Activated CD4-positive, alpha-beta T cell treated with anti-CD3 and anti-CD28 coated beads, Interleukin-2, amount 50 U/mL, for 1 hour (primary cell): ENCODE measurements around the gene KCNE4.

ENCODE experiments used
- DNase-seq: peaks from one replicate; pipeline ENCODE4 v3.0.0-alpha.2; 2020

Gene KCNE4, protein sequence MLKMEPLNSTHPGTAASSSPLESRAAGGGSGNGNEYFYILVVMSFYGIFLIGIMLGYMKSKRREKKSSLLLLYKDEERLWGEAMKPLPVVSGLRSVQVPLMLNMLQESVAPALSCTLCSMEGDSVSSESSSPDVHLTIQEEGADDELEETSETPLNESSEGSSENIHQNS

DNA sequence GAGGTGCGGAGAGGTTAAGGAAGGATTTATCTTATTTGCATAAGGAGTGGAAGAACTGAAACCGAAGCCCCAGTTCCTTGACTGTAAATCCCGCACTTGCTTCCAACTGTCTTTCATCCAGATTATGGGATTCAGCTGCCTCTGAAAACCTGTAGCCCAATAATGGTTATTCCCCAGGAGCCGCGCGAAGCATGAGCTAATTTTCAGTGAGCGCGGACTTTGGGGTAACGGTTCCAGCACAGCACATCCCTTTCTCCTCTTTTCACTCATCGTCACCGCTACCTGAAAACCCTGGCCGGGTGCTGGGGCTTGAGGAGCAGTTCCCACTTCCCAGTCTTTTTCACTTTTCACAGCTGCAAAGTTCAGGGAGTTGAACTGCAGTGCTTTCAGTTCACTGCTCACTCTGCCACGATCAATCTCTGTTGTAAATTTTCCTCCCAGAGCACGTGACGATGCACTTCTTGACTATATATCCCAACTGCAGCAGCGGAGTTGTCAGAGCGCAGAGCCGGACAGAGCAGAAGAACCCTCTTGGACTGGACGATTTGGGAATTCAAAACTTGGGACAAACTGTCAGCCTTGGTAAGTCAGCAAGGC, at the start of gene KCNE4:
Gene KCNE4, plus strand, starts transcription at position 498 of the 597 bp plus-strand sequence. CDS start 641 bp downstream, outside the sequence.
- no peak for DNase-seq

DNA sequence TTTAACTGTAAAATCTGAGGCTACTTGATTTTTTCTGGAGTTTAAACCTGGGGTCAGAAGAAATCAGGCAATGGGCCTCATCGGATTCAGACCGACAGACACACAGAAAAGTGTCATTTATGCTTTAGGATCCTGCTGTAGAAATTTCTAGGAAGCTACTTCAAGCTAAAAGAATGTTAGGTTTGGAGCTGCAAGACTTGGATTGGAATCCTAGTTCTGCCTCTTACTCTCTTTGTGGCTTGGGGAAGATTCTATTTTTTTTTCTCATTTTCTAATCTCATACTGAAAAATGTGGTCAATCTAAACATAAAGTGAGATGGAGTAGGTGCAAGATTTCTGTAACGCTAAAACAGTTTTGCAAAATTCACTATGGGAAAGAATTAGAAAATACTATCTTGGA, 48.8 kb upstream of the KCNE4 start:
- DNase-seq = no peak

DNA sequence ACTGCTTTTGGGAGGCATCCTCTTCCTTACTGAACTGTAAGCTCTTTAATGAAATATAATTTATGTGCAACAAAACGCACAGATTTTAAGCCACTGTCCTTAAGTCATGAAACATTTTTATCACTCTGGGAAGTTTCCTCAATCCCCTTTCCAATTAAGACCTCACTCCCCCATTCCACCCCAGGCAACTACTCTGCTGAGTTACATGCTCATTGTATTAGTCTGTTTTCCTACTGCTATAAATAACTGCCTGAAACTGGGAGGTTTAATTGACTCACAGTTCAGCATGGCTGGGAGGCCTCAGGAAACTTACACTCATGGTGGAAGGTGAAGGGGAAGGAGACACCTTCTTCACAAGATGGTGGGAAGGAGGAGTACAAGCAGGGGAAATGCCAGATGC, 46.5 kb upstream of the KCNE4 start:
- no peak for DNase-seq

DNA sequence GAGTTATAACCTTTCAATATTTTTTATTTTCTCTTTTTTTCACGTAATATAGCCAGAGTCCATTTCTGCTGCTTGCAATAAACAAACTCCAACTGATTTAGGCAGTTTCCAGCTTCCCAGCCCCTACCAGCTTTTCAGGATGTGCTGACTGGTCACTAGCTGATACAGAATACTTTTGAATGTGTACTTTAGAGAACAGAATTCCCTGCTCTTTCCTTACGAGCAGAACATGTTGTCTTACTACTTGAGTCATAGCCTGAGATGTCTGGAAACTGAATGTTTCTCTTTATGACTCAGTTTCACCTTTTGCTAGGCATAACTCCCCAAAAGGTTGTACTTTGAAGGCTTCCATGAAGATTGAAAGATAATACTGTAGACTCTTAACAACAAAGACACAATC, 44.5 kb upstream of the KCNE4 start:
- DNase-seq = no peak

DNA sequence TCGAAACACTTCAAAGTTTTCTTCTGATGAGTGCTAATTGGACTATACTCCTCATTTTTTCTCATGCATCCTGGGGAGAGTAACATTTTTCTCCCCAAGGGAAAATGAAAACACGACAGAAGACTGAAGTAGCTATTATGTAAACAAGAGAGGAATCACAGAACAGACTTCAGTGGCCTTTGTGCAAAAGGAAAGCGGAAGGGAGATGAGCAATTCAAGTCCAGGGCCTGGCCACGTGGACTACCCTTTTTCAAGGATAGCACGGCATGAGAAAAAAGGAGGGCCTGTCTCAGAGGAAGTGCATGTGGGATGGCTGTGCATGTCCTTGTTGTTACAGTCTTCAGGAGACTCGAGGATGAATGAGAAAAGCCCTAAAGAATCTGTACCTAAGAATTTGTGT, 43.8 kb upstream of the KCNE4 start:
- no peak for DNase-seq

DNA sequence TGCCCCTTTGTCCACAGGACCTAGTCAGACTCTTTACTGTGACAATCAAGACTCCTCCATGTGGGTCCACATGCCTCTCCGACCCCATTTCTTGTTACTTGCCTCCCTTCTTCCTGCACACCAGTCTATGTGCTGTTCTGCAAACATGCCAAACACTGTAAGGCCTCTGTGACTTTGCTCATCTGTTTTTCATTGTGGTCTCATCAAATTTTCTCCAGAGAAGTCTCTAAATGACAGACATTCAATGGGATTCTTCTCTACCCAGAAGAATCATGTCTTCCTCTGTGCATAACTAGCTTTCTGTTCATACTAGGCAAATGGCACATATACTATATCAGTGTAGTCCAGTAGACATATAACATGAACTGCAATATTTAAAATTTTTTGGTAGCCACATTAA, 43.0 kb upstream of the KCNE4 start:
- DNase-seq = no peak

DNA sequence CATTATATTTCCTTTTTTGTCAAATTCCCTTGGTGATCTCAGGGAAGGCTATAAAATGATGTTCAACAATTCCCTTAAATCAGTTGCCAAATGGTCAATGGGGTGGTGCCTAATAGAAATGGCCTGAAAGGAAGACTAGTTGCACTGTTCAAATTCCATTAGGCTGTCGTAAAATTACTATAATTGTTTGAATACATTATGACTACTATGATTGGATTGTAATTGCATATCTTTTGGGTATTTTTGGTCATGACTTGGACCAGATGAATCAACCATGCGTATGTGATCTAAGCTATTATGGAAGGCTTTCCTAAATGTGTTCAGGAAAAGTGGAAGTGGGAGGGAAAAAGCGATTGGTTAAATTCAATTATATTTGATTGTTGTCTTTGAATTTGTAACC, 41.3 kb upstream of the KCNE4 start:
- no peak for DNase-seq

DNA sequence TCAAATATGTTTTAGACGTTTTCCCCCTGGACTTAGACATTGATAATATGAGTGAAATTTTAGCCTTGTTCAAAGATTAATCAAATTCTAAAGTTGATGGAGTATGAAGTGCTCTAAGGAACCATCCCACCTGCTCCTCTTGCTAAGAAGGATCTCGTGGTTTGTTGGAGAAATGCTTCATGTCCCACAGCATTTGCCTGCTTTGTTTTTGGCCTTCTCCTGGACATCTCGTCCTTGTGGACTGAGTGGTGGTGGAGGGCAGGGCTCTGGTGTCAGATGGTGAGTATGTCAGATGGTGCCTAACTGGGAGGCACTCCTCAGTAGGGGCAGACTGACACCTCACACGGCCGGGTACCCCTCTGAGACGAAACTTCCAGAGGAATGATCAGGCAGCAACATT, 39.7 kb upstream of the KCNE4 start:
- no peak for DNase-seq

DNA sequence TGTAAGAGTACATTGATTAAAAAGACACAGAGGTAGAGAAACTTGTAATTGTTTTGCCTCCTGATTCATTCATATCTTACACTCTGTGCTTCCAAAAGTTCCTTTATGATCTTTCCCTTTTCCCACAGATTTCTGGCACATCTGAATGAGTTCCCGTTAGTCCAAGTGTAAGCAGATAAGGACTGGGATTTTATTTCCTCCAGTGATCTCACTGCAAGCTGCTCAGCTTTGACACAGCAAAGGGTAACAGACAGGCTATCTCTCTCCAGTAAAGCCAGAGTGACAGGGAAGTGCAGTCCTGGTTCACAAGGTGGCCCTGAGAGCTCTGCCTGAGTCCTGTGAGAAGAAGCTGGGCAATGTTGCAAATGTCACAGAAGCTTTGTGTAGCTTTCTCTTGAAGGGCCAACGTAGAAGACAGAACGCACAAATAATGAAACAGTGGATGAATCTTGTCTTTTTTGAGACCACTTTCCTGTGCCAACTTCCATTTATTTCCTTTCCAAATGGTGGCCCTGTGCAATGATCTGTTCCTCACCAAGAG, 32.5 kb upstream of the KCNE4 start:
- DNase-seq = no peak

DNA sequence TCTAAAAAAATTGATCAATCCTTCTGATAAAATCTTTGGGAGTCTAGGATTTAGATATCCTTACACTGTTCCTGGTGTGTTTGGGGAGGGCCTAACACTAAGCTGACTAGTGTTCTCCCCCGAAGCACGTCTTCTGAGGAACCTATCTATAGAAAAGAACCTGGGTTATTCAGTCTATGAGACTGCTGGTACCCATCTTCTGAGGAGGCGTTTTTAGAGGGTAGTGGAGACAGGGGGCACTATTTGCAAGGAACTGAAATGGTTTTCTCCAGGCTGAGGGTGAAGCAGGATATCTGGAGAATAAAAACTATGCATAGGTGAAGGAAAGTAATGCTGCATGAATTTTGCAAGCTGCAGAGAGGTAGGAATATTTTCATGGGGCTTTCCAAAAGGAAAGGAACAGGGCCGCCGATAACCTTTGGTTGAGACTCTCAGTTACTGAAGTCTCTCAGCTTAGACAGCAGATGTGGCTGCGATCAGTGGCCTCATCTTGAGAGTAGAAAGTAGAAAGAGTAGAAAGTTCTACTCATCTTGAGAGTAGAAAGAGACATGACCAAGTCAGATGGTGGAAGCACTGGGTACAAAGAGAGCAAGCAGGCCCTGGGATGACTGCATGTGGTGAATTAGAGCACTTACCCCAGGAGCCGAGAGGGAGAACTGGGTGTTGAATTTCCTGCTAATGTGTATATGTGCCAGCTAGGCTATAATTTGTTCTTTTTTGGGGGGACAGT, 31.8 kb upstream of the KCNE4 start:
- DNase-seq = no peak

DNA sequence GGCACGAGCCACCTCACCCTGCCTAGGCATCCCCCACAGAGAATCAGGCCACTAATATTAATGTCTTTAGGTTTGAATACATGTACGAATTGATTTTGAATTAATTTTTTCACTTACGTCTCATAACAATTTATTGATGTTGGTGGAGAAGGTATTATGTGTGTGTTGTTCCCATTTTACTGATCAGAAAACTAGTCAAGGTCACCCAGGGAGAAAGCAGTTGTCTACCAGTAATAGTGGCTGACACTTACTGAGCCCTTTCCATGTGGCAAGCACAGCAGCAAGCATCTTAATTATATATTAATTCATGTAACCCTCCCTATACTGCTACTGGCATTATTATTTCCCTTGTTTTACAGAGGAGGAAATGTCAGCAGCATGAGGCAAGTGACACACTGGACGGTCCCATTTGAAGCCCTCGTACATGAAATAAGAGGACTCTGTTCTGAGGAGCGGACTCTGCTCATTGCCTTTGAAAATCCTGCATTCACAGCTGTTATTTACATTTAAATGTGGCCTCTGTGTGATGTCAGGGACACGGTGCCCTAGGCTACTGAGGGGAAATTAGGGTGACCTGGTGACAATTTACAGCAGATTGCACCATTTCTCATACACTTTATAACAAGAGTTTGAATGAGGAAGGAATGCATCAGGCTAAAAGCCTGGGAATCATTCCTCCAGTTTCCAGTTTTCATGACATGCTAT, 30.9 kb upstream of the KCNE4 start:
- DNase-seq = no peak

DNA sequence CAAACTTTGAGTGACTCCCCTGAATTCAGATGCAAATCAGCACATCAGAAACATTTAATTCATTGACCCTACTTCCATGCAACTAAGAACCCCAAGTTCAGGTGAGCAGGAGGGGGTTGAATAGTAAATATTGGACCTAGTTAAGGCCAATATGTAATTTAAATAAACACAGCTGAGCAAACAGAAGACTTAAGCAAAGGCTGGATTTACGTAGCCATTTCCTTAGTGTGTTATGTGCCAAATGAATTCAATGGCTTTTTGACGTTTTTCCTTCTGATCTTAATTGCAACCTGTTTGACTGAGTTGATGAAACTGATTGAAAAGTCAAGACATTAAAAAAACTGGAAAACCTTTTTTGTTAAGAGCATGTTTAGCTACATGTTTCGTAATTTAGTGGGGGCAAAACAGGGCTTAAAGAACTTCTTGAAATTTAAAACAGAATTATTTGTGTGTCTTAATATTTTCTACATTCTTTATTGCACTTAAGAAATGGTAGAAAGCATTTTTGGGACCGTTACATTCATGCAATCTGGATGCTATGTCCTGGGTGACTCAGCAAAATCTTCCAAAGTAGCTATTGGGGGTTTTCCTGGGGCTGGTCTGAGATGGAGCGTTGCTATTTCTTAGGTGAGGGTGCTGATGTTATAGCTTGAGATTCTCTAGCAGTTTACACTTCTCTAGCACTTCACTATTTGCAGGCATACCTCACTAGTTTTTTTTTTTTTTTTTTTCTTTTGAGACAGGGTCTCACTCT, 25.5 kb upstream of the KCNE4 start:
- no peak for DNase-seq

DNA sequence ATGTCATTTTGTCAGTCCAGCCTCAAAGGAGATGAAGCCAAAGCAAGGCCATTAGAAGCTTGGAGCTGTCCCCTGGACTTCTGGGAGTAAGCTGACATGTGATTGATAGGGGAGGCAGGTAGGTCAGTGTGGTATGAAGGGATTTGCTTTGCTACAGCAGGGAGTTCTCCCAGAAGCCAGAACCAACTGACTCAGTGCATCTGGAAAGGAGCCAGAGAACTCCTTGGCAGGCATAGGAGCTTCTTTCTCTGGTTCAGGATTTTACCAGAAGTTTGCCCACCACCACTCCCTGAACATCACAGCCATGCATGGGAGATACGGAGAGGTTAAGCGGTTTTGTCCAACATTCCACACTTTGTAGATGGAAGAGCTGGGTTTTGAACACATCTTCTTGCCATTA, 24.5 kb upstream of the KCNE4 start:
- DNase-seq = no peak

DNA sequence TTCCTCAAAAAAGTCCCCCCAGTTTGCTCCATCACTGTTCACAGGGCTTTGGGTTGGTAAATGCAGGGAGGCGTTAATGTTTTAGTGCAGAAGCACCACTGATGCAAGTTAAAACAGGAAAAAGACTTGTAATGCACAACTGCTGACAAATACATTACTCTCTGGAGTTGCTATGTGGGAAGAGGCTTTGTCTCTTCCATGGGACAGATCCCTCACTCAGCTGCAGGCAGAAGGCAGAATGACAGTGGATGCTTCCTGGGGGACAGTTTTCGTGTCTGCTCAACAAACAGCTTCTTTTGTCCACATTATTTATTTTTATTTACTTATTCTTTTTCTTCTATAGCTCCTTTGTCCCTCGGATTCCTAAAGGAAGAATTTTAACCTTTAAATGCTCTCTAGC, 22.7 kb upstream of the KCNE4 start:
- DNase-seq = no peak

DNA sequence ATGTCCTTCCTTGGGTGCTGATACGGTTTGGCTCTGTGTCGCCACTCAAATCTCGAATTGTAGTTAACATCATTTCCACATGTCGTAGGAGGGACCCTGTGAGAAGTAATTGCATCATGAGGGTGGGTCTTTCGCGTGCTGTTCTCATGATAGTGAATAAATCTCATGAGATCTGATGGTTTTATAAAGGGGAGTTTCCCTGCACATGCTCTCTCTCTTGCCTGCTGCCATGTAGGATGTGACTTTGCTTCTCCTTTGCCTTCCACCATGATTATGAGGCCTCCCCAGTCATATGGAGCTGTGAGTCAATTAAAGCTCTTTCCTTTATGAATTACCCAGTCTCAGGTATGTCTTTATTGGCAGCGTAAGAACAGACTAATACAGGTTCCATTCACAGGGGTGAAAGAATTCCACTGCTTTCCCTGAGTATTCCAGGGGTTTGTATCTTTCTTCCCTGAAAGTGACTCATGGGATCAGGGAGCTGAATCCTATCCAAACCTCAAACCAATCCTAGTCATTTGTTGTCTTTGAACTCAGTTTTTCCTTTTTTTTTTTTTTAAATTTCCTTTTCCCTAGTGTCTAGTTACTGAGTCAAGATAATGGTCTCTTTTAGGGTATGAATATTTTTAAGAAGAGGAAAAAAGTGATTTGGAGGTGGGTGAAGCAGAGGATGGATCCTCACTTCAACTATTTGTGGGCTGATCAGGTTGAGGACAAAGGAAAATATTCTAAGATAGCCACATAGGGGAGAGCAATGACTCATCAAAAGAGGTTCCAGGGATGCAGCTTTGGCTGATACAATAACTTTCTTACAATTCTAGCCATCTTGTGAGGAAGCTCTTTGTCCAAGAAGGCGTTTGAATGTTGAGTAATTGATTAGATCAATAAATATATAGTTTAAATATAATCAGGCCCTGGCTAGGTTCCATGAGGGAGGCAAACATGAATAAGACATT, 19.5 kb upstream of the KCNE4 start:
- DNase-seq = no peak

DNA sequence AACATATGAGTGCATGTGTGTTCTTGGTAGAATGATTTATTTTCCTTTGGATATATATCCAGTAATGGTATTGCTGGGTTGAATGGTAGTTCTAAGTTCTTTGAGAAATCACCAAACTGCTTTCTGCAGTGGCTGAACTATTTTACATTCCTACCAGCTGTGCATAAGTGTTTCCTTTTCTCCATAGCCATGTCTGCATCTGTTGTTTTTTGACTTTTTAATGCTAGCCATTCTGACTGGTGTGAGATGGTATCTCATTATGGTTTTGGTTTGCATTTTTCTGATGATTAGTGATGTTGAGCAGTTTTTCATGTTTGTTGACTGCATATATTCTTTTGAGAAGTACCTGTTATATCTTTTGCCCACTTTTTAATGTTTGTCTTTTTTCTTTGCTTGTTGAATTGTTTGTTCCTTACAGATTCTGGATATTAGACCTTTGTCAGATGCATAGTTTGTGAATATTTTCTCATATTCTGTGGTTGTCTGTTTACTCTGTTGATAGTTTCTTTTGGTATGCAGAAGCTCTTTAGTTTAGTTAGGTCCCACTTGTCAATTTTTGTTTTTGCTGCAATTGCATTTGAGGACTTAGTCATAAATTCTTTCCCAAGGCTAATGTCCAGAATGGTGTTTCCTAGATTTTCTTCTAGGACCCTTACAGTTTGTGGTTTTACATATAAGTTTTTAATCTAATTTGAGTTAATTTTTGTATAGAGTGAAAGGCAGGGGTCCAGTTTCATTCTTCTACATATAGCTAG, 17.6 kb upstream of the KCNE4 start:
- no peak for DNase-seq

DNA sequence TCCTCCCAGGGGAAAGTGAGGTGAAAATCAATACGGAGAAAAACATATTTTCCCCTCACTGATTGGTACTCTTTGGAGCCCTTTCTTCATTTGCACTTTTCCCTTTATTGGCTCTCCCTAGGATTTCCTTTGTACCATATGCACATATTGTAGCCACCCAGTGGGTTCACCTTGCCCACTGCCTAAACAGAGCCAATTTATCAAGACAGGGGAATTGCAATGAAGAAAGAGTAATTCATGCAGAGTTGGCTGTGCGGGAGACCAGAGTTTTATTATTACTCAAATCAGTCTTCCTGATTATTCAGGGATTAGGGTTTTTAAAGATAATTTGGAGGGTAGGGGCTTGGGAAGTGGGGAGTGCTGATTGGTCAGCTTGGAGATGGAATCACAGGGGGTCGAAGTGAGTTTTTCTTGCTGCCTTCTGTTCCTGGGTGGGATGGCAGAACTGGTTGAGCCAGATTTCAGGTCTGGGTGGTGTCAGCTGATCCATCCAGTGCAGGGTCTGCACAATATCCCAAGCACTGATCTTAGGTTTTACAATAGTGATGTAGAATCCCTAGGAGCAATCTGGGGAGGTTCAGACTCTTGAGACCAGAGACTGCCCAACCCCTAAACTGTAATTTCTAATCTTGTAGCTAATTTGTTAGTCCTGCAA, 15.1 kb upstream of the KCNE4 start:
- DNase-seq = no peak

DNA sequence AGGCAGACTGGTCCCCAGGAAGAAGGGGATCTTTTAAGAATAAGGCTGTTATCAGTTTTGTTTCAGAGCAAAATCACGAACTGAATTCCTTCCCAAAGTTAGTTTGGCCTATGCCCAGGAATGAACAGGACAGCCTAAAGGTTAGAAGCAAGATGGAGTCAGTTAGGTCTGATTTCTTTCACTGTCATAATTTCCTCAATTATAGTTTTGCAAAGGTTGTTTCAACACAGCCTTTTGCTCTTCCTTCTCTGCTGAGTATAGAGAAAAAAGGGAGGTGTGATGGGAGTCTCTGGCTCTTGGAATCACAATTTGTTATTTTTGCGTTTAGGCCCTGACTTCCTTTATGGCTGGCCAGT, 14.6 kb upstream of the KCNE4 start:
- no peak for DNase-seq

DNA sequence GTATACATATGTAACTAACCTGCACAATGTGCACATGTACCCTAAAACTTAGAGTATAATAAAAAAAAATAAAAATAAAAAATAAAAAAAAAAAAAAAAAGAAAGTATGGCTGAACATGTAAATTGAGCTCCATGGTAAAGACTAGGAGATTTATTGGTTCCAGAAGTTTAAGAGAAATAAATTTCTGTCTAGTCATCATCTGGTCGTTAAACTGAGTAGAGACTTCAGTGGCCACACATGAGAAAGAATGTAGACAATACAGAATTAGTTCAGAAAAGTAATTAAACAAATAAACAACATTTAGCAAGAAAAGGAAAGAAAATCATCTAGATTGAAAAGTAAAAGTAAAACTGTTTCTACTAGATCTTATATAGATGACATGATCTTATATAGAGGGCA, 12.4 kb upstream of the KCNE4 start:
- no peak for DNase-seq

DNA sequence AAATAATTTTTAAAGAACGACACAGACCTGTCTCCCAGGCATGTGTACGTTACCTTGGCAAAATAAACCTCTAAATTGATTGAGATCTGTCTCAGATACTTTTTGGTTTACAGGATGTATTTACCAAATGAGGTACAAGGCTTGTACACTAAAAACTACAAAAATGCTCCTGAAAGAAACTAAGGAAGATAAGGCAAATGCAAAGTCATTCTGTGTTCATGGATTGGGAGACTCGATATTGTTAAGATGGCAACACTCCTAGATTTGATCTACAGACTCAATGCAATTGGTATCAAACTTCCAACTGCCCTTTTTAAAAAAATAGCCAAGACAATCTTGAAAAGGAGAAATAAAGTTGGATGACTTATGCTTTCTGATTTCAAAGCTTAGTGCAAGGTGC, 11.5 kb upstream of the KCNE4 start:
- no peak for DNase-seq
